Measurements from ENCODE around the gene MROH2A. TPM values are rescaled to one million over a fixed set of nuclear protein-coding genes. Genes with fewer than 3 reads are reported as not detected.
"Not testable (repeated sequence)": the region's sequence is repeated elsewhere in the genome, so short reads cannot be mapped to it uniquely, and the experiment has no call there.

MROH2A gene
- not detected in 2 replicates for total RNA-seq

- DNase-seq (ENCODE audit: low read depth in 2 of 2): no peak
Measured at GRCh38 chr2:233778030-233778429, at the start of gene MROH2A. Gene MROH2A, plus strand, starts transcription at chr2:233778330. Its CDS starts 1,029 bp downstream, at chr2:233779359.

GRCh38 chr2:233728723-233729301 lies 49.3 kb upstream of the MROH2A start, which contains the start of gene UGT1A3:
Gene UGT1A3, plus strand, starts transcription at chr2:233729042. Its CDS starts 85 bp downstream, at chr2:233729127.
- no peak for DNase-seq (ENCODE audit: low read depth in 2 of 2)

- DNase-seq (ENCODE audit: low read depth in 2 of 2): not testable (repeated sequence)
Measured at GRCh38 chr2:233736868-233737653, 41.1 kb upstream of the MROH2A start.

- no peak for DNase-seq (ENCODE audit: low read depth in 2 of 2)
Measured at GRCh38 chr2:233740870-233741269, 37.3 kb upstream of the MROH2A start.

GRCh38 chr2:233743464-233744259 lies 34.5 kb upstream of the MROH2A start:
- DNase-seq (ENCODE audit: low read depth in 2 of 2): no peak

GRCh38 chr2:233745073-233745755 lies 32.9 kb upstream of the MROH2A start:
- DNase-seq (ENCODE audit: low read depth in 2 of 2): no peak

- not testable (repeated sequence) for DNase-seq (ENCODE audit: low read depth in 2 of 2)
Measured at GRCh38 chr2:233745838-233746237, 32.3 kb upstream of the MROH2A start.

GRCh38 chr2:233746475-233747282 lies 31.5 kb upstream of the MROH2A start:
- DNase-seq (ENCODE audit: low read depth in 2 of 2): no peak

- DNase-seq (ENCODE audit: low read depth in 2 of 2): no peak
Measured at GRCh38 chr2:233747283-233747544, 30.9 kb upstream of the MROH2A start.

- DNase-seq (ENCODE audit: low read depth in 2 of 2): not testable (repeated sequence)
Measured at GRCh38 chr2:233750689-233751088, 27.4 kb upstream of the MROH2A start.

GRCh38 chr2:233751212-233752009 lies 26.7 kb upstream of the MROH2A start:
- DNase-seq (ENCODE audit: low read depth in 2 of 2): not testable (repeated sequence)

- DNase-seq (ENCODE audit: low read depth in 2 of 2): no peak
Measured at GRCh38 chr2:233754872-233755611, 23.1 kb upstream of the MROH2A start.

- no peak for DNase-seq (ENCODE audit: low read depth in 2 of 2)
Measured at GRCh38 chr2:233756429-233757081, 21.6 kb upstream of the MROH2A start.

- DNase-seq (ENCODE audit: low read depth in 2 of 2): no peak
Measured at GRCh38 chr2:233758141-233758540, 20.0 kb upstream of the MROH2A start.

- no peak for DNase-seq (ENCODE audit: low read depth in 2 of 2)
Measured at GRCh38 chr2:233758849-233759248, 19.3 kb upstream of the MROH2A start.

- no peak for DNase-seq (ENCODE audit: low read depth in 2 of 2)
Measured at GRCh38 chr2:233760043-233760442, 18.1 kb upstream of the MROH2A start, which contains the start of gene UGT1A1. Gene UGT1A1, plus strand, starts transcription at chr2:233760270. Its CDS starts 18 bp downstream, at chr2:233760288.

- DNase-seq (ENCODE audit: low read depth in 2 of 2): no peak
Measured at GRCh38 chr2:233761040-233761769, 16.9 kb upstream of the MROH2A start.

GRCh38 chr2:233764264-233764663 lies 13.9 kb upstream of the MROH2A start:
- no peak for DNase-seq (ENCODE audit: low read depth in 2 of 2)

All from dermis microvascular lymphatic vessel endothelial cell (primary cell).